ENCODE data around the gene MPZL2.
"Not testable (repeated sequence)": the region's sequence is repeated elsewhere in the genome, so short reads cannot be mapped to it uniquely, and the experiment has no call there.

The MPZL2 gene

DNA sequence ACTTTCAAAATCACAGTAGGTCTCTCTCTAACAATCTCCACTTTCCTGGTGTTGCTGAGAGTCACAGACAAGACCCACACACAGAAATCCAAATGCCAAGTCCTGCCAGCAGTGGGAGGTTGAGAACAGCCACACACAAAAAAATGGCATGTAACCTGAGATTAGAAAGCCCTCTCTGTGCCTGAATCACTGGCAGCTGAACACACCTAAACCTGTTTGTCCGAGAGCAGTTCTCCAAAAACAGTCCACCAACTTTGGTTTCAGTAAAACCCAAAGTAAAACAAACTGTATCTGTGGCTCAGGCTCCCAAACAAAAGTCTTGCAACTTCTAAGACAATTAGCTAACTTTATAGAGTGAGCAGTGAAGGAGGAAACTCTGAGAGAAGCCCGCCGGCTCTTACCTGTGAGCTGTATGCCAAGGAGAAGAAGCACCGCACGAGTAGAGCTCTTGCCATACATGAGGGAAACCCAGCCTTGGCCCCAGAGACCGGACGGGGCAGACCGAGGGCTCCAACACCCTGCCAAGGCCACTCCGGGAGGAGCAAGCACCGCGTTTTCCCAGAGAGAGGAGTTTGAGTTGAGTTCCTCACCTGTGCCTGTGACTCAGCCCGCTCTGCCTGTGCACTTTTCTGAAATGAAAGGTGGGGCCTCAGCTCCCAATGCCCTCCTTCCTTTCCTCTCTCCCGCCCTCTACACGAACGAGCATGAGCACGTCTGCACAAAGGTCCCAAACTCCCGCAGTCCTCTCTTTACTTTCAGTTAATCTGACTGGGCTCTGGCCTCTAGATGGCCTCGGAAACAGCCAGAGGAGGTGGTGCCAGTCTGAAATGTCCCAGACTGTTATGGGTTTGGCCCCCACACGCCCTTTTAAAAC lies at the start of gene MPZL2:
Gene MPZL2, minus strand, starts transcription at position 603 of the 874 bp plus-strand sequence. Its CDS starts 144 bp downstream, at position 459.
- intact Hi-C loops (cut with DNase I) = no loop called here
- peak in 12 of 42 donors; percentile 2 to 47 (median 17) for DNase-seq

DNA sequence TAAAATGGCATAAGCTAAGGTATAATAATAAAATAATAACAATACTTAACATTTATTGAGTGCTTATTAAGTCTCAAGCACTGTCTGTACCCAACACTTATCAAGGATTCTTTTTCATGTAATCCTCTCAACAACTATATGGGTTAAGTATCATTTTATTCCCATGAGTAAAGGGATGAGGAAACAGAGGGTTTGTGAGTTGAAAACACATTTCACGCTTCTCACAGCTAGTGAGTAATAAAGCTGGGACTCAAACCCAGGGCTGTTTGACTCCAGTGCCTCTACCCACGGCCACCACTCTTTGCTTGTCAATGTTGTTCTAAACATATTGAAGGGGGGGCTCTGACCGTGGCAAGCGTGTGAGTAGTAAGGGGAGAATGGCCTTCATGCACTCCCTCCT lies 49.1 kb upstream of the MPZL2 start:
- no peak for DNase-seq
- intact Hi-C loops (cut with DNase I) = no loop called here

DNA sequence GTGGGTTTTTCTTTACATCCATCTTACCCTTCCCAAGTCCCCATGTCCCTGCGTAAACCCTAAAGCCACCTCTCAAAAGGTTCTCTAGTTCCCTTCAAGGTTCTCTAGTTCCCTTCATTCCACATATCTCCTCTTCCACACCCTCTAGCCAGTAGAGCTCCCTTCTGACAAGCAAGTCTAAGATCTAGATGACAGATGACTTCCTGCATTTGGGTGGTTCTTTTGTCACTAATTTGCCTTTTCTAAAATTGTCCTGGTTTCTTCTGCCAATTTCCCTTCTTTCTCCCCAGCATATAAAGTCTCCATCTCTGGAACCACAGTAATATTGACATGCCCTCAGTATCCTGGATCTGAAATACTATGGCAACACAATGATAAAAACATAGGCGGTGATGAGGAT lies 48.2 kb upstream of the MPZL2 start:
- DNase-seq = no peak
- intact Hi-C loops (cut with DNase I) = no loop called here

DNA sequence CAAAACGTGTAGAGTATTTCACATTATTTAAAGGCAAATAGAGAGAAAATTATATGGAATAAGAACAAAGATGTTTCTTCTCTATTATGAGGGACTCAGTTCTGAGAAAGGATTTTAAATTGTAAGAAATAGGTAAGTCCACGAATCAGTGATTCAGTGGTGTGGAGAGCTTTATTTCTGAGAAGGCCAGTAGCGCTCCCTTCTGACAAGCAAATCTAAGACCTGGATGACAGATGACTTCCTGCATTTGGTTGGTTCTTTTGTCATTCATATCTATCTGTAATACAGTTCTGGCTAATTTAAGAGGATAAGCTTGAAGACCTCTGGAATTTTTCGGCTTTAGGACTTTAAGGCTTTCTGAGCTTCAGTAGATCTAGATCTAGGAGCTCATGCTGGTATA lies 47.4 kb upstream of the MPZL2 start:
- no peak for DNase-seq
- intact Hi-C loops (cut with DNase I) = no loop called here

DNA sequence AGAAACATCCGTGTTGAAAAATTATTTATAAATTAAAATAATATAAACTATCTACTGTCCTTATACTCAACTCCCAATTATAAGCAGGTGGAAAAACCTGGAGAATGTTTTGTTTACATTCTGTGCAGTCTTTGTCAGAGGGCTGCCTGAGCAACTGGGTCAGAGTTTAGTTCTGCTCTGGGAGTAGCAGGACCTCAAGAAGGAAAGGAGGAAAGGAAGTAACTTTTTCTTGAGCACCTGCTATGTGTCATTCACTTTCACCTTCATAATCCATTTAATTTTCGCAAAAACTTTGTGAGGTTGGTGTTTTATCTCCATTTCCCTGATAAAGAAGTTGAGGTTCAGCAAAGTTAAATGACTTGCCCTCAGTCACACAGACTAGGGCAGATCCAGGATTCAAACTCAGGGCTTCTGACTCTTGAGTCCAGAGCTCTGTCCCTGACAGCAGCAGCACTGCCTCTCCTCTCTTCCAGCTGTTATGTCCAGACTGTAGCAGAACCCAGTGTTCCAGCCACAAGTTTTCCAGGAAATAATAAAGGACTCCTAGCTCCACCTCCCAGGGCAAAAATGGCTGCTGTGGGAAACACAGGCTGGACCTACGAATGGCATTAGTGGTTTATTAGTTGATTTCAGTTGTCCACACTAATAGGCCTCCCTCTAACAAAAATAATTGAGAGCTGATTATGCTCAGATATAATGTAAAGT lies 46.8 kb upstream of the MPZL2 start:
- intact Hi-C loops (cut with DNase I) = no loop called here
- no peak for DNase-seq

DNA sequence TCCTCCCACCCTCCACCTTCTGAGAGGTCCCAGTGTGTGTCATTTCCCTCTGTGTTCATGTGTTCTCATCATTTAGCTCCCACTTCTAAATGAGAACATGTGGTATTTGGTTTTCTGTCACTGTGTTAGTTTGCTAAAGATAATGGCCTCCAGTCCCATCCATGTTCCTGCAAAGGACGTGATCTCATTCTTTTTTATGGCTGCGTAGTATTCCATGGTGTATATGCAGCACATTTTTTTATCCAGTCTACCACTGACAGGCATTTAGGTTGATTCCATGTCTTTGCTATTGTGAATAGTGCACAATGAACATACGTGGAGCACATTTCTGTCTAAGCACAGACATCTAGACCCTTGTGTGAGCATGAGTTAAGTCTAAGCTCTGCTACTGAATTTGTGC lies 46.2 kb upstream of the MPZL2 start:
- DNase-seq = no peak
- intact Hi-C loops (cut with DNase I) = no loop called here

DNA sequence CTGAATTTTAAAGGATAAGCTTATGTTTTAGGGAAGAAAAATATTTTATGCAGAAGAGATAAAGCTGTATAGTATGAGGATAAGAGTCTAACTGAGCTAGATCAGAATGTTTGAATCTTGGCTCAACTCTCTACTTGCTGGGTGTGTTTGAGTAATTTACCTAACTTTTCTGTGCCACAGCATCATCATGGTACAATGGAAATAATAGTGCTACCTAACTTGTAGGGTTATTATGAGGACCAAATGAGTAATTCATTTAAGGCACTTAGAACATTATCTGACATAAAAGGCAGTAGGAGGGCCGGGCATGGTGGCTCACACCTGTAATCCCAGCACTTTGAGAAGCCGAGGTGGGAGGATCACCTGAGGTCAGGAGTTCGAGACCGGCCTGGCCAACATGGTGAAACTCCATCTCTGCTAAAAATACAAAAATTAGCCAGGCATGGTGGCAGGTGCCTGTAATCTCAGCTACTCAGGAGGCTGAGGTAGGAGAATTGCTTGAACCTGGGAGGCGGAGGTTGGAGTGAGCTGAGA lies 45.0 kb upstream of the MPZL2 start:
- DNase-seq; intact Hi-C loops (cut with DNase I): not testable (repeated sequence)

DNA sequence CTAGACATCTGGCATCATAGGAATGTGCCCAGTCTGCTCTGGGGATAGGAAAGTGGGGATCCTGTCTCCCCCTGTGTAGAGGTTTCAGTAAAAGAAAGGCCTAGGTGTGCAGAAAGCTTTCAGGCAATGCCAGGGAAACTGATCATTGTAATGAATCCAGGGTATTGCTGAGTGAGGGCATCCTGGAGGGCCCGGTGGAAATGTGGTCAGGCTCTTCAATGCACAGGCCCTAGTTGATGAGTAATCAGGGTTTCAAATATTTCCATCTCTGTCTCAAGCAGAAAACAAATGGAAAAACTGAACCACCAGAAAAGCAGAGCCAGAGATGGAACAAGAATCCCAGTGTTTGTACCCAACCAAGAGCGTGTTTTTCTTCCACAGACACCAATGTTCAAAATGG lies 42.5 kb upstream of the MPZL2 start:
- DNase-seq = peak in 1 of 42 donors; percentile 4
- intact Hi-C loops (cut with DNase I) = no loop called here

DNA sequence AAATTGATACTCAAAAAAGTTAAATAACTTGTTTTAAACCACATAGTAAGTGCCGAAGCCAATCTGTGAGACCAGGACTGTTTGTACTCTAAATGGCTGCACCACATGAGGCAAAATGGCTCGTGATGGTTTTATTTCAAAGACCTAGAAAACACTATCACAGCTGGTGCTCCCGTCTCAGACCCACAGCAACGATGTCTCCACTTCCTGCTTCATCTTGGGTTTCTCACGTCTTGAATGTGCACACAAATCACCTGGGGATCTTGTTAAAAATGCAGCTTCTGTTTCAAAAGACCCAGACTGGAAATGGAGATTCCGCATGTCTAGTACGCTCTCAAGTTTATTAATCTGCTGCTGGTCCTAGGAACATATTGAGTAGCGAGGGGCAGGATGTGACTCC lies 41.6 kb upstream of the MPZL2 start:
- intact Hi-C loops (cut with DNase I) = no loop called here
- peak in 1 of 42 donors; percentile 18 for DNase-seq

DNA sequence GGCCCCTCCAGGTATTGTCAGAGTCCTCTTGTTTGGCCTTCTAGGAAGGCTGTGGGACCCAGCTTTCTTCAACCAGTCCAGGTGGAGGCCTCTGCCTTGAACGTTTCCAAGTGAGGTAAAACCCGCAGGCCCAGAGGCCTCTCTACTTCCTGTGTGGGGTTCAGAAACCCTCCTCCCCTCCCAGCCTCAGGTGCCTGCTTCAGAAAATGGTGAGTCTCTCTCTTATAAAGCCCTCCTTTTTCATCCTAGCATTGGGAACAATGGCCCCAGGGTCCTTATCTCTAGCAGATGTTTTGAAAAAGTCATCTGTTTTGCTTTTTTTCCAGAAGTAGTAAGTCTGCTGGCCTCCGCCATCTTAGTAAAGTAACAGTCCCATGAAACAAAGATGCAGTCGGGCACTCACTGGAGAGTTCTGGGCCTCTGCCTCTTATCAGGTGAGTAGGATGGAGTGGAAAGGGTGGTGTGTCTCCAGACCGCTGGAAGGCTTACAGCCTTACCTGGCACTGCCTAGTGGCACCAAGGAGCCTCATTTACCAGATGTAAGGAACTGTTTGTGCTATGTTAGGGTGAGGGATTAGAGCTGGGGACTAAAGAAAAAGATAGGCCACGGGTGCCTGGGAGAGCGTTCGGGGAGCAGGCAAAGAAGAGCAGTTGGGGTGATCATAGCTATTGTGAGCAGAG lies 40.6 kb upstream of the MPZL2 start, which contains the start of gene CD3E:
Gene CD3E, plus strand, starts transcription at position 163 of the 681 bp plus-strand sequence. Its CDS starts 223 bp downstream, at position 386.
- intact Hi-C loops (cut with DNase I) = no loop called here
- peak in 1 of 42 donors; percentile 9 for DNase-seq

DNA sequence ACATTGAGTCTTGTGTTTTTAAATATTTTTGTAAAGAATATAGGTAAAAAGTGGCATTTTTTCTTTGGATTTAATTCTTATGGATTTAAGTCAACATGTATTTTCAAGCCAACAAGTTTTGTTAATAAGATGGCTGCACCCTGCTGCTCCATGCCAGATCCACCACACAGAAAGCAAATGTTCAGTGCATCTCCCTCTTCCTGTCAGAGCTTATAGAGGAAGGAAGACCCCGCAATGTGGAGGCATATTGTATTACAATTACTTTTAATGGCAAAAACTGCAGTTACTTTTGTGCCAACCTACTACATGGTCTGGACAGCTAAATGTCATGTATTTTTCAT lies 40.1 kb upstream of the MPZL2 start:
- peak in 1 of 42 donors; percentile 4 for DNase-seq
- intact Hi-C loops (cut with DNase I) = no loop called here

DNA sequence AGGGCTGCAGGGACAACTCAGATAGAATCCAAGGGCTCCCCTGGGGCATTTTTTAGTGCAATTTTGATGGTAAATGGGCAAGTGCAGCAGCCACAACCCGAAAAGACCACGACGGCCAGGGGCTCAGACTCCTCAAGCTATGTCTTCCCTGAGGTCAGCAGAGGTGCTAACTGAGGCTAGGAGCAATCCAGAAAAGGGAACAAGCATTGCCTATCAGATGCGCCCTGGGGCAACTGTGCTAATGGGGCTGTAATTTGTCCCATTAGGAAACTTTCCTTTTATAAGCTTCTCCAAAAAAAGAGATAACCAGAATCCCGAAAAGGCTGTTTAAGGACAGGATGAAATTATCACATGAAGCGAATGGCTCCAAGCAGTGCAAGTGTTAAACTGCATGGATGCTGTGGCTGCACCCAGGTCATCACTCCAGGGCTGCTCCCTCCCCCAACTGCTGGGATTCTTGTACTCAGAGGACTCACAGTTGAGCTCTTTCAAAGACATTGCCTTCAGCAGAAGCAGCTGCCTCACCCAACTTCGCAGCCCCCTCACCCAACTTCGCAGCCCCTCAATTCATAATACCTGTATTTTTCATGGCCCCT lies 37.6 kb upstream of the MPZL2 start:
- DNase-seq = no peak
- intact Hi-C loops (cut with DNase I) = no loop called here

DNA sequence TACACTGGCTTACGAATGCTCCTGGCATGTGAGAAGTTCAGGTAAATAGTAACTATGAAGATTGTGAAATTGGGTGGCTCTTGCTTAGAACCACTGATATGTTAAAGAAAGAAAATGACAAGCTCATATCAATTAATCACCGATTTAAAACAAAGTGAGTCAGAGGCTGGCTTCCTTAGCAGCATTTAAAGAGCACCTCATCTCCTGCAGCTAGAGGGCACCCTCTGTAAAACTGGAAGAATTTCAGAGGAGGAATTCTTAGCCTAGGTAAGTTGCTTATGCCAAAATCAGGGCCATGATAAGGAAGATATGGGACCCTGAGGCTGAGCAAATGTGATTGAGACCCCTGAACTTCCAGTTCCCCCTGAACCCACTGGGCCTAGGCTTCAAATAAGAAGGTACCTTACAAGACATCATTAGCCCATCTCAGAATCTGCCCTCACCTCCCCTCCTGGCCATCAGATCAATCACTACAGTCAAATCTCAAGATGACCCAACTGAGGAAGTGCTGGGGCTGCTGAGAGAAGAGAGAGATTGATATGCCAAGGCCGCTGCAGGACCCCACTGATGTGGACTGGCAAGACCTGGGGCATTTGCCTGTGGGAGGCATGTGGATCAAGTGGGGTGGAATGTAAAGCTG lies 31.8 kb upstream of the MPZL2 start:
- peak in 9 of 42 donors; percentile 15 to 39 (median 24) for DNase-seq
- intact Hi-C loops (cut with DNase I) = no loop called here

DNA sequence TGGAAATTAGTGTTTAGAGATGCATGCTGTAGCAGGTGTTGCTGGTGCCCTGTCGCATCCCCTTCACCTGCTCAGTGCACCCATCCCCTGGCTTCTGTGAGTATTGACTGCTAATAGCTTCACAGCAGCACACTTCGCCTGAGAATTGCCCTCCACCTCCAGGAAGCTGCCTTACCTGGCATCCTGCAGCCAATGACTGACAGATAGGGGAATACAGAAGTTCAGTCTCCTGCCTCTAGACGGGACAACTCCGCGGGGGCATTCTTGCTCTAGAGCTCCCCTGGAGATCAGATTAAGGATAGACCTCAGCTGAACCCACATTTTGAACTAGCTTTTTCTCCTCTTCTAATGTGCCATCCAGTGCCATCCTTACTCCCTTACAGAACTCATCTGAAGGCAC lies 31.1 kb upstream of the MPZL2 start:
- intact Hi-C loops (cut with DNase I) = no loop called here
- DNase-seq = no peak

DNA sequence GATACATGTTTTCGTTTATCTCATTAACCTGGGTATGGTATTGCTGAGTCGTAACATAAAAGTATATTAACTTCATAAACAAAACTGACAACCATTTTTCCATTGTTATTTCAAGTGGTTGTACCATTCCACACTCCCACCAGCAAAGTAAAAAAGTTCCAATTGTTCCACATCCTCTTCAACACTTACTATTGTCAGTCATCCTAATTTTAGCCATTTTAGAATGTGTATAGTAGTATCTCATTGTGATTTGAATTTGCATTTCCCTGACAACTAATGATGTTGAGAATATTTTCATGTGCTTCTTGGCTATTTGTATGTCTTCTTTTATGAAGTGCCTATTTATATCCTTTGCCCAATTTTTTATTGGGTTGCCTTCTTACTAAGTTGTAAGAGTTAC lies 30.0 kb upstream of the MPZL2 start:
- no peak for DNase-seq
- intact Hi-C loops (cut with DNase I) = no loop called here

DNA sequence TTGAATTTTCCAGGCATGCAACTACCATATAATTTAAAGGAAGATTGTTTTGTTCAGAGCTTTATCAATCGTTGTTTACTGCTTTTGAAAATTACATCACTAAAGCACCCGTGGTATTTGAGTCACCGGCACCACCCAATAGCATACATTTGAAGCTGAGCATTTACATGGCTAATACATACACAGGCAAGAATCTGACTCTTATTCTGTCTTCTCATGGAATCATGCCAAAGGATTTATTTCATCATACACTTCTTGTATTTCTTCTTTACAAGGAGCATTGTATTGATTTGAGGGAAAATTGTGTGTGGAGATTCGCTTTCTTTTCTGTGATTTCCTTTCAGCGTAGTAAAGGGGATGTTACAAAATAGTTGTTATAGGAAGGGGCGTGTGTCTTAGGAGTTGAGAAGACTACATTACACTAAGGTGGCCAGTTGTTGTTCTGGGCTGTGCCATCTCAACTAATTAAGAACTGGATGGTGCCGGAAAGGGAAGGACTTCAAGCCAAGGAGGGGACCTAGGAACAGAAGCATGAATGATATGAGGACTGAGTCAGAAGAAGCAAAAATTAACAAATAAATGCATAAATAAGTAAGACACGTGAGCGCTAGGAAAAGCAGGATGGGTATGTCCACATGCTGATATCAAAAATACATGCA lies 27.5 kb upstream of the MPZL2 start:
- DNase-seq = no peak
- intact Hi-C loops (cut with DNase I) = no loop called here

DNA sequence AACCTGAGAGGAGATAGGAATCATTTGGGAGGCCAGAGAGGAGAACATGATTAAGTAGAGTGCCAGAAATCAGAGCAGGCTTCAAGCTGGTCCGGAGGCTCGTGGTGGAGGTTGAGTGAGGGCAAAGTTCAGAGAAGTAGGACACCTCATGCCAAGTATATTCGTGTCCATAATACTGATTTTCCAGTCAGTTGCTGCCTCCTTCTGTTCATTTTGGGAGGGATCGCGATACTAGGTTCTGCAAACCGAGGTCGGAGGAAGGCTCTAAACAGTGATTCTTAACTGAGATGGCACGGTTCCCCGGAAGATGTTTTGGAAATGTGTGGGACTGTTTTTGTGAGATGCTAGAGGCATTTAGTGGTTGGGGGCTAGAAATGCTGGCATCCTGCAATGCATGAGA lies 26.8 kb upstream of the MPZL2 start:
- intact Hi-C loops (cut with DNase I) = no loop called here
- peak in 18 of 42 donors; percentile 8 to 46 (median 18) for DNase-seq

DNA sequence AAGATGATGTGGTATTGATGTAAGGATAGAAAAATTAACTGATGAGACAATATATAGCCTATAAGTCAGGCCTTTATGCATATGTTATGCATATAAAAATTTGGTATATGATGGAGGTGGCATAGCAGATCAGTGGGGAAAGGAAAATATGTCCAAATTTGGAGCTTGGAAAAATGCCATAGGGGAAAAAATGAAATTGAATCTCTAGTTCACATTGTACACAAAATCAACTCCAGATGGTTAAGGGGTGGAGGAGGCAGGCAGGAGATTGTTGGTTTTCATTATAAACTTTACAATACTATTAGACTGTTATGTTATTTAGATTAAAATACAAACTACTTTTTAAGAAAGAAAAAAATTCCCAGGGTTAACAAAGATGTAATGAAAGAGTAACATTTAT lies 25.3 kb upstream of the MPZL2 start:
- intact Hi-C loops (cut with DNase I) = no loop called here
- no peak for DNase-seq
